Pancreas (tissue), 10 donors: ENCODE measurements around the gene FBXO11. TPM values are rescaled to one million over a fixed set of nuclear protein-coding genes. Genes with fewer than 3 reads are reported as not detected.

Experiments
- ATAC-seq, 4 donors: fragments of 200-7000 bp; cut with Tn5 transposase; one replicate each; pipeline versions ENCODE4 v1.8.0 to v1.9.1; 2020; ENCODE audit warnings: mild to moderate bottlenecking in 4 of 4, moderate library complexity in 4 of 4
- DNase-seq, 6 donors: peaks; one replicate each; pipeline ENCODE4 v3.0.0-alpha.2; 2020
- FAIRE-seq: peaks from 2 replicates; lab custom pipeline; 2012; peaks lifted over from hg19 to GRCh38; lab: Jason Lieb, UNC
- H3K27ac ChIP-seq, 4 donors: fragments of 200-600 bp; sonication (generic); 1 replicate in 3 of 4; 2 replicates in 1 of 4; pipeline versions ENCODE4 v1.5.0 to v1.8.0; 2020
- H3K27me3 ChIP-seq, 4 donors: fragments of 200-600 bp; one replicate each; pipeline ENCODE4 v1.8.0; 2021
- H3K36me3 ChIP-seq, 3 donors: fragments of 200-600 bp; sonication (generic) in 1 of 3; one replicate each; pipeline versions ENCODE4 v1.5.0 to v1.8.0; 2020 to 2021
- H3K4me1 ChIP-seq, 3 donors: fragments of 200-600 bp; one replicate each; pipeline ENCODE4 v1.8.0; 2021
- H3K4me3 ChIP-seq, 4 donors: fragments of 200-600 bp; sonication (generic) in 2 of 4; one replicate each; pipeline versions ENCODE4 v1.5.0 to v1.8.0; 2020 to 2021
- H3K9me3 ChIP-seq, 4 donors: fragments of 200-600 bp; one replicate each; pipeline ENCODE4 v1.8.0; 2021
- CTCF ChIP-seq, 4 donors: fragments of 200-600 bp; sonication (generic) in 3 of 4; IDR thresholded peaks; one replicate each; pipeline versions ENCODE4 v1.5.0 to v1.8.0; 2021; ENCODE audit warnings: antibody characterized with exemption in 4 of 4
- WGBS, 2 donors: extraction: QIAGEN DNeasy Blood & Tissue Kit; methylation state at CpG; one replicate each; pipeline ENCODE4 v1.1.7; 2013; 5-methylcytosine and 5-hydroxymethylcytosine counted together
- intact Hi-C, 3 donors: fragments of 100-400 bp; cut with DNase I; formaldehyde crosslinking; loops; one replicate each; pipeline versions ENCODE4 v1.11.1 to v1.14.2; 2022
- polyA plus RNA-seq, 2 donors: library from polyadenylated mRNA; stranded (reverse); fragments of 200-250 nt; gene quantifications; one replicate each; pipeline ENCODE4 v1.2.3, GENCODE V29; 2013
- total RNA-seq, 6 donors: library from RNA; stranded (reverse); fragmentation: NEBNext Ultra II Directional in 4 of 6; extraction: Animal tissue kit (Norgen Biotek cat#: 25700) in 4 of 6; gene quantifications; one replicate each; pipeline versions ENCODE4 v1.2.1 to v1.2.4, GENCODE V29; 2021 to 2023
- donor health status: healthy with polysubstance abuse.
- donor health status: DM: no; HTN: no; CAD: no; lungs with moderate emphysema.
- donor health status: DM: no; HTN: no; CAD: no.
- donor health status: control.
- donor health status: control.
- donor health status: Bipolar disorder and iron deficiency.
- donor health status: DM: yes; HTN: yes; CAD: no.
- donor health status: DM: no; HTN: no; CAD: no.
- donor health status: DM: no; HTN: no; CAD: no.
- donor health status: DM: yes; HTN: yes; CAD: no.

The FBXO11 gene
- total and polyA plus RNA-seq, 8 donors, result 15.2 to 40.1 (median 24.8) TPM

GRCh38 chr2:47896450-47896968, 9.8 kb downstream of the FBXO11 start:
- ATAC-seq (no peak), FAIRE-seq (no peak), DNase-seq (no peak)
- WGBS, 2 donors, result 94 to 96% methylated on average over 5 of the region's 5 CpGs
- Histone ChIP-seq H3K27ac (no peak overlapping the region), H3K9me3 (no peaks in the 10 kb centered on the region), H3K36me3 (no peaks in the 10 kb centered on the region), H3K4me3 (no peak overlapping the region), H3K27me3 (no peaks in the 10 kb centered on the region), H3K4me1 (peaks cover 0 to 29% (median 17%) of the 10 kb centered on the region in 3 donors)
- TF ChIP-seq CTCF (IDR thresholded peaks at IDR 0.05), result no peak
- intact Hi-C loops, result no loop called here

GRCh38 chr2:47893771-47894170, 12.5 kb downstream of the FBXO11 start:
- no peak for TF ChIP-seq CTCF (IDR thresholded peaks at IDR 0.05)
- no peak for ATAC-seq

GRCh38 chr2:47892338-47892730, 14.0 kb downstream of the FBXO11 start:
- FAIRE-seq, result no peak
- Histone ChIP-seq H3K4me3 (no peak overlapping the region), H3K27me3 (no peaks in the 10 kb centered on the region), H3K4me1 (peaks cover 0 to 24% (median 11%) of the 10 kb centered on the region in 3 donors), H3K9me3 (no peaks in the 10 kb centered on the region), H3K36me3 (no peaks in the 10 kb centered on the region), H3K27ac (no peak overlapping the region)
- intact Hi-C loops, result no loop called here
- no peak for ATAC-seq
- TF ChIP-seq CTCF (IDR thresholded peaks at IDR 0.05), result no peak
- no peak for DNase-seq
- WGBS, 2 donors, result 71 to 85% methylated on average over 2 of the region's 2 CpGs

More at GRCh38 chr2:47893771-47894170, 12.5 kb downstream of the FBXO11 start:
- Histone ChIP-seq H3K36me3 (no peaks in the 10 kb centered on the region), H3K4me1 (peaks cover 0 to 18% (median 16%) of the 10 kb centered on the region in 3 donors), H3K4me3 (no peak overlapping the region), H3K9me3 (no peaks in the 10 kb centered on the region), H3K27me3 (no peaks in the 10 kb centered on the region), H3K27ac (no peak overlapping the region)
- DNase-seq (no peak), FAIRE-seq (no peak)
- intact Hi-C loops, result no loop called here
- WGBS, 2 donors, result 76 to 88% methylated on average over 1 of the region's 1 CpG

GRCh38 chr2:47891369-47892337, 14.6 kb downstream of the FBXO11 start:
- WGBS, 2 donors, result 91 to 94% methylated on average over 2 of the region's 2 CpGs
- FAIRE-seq, result no peak
- intact Hi-C loops, result no loop called here

More at GRCh38 chr2:47891369-47892337, 14.6 kb downstream of the FBXO11 start:
- Histone ChIP-seq H3K4me1 (peaks cover 0 to 21% (median 11%) of the 10 kb centered on the region in 3 donors), H3K9me3 (no peaks in the 10 kb centered on the region), H3K27me3 (no peaks in the 10 kb centered on the region), H3K36me3 (no peaks in the 10 kb centered on the region), H3K27ac (no peak overlapping the region), H3K4me3 (no peak overlapping the region)
- DNase-seq (no peak), ATAC-seq (no peak)
- no peak for TF ChIP-seq CTCF (IDR thresholded peaks at IDR 0.05)
